HG03066 (cell line): ENCODE data around the gene LRIT1.
"Not testable (repeated sequence)": the region's sequence is repeated elsewhere in the genome, so short reads cannot be mapped to it uniquely, and the experiment has no call there.

ENCODE experiments used
- ATAC-seq: cut with Tn5 transposase; IDR thresholded peaks from one replicate; pipeline ENCODE4 v1.9.1; 2021; ENCODE audit warnings: low read depth; ENCODE audit not compliant: unreplicated experiment

Gene LRIT1, protein sequence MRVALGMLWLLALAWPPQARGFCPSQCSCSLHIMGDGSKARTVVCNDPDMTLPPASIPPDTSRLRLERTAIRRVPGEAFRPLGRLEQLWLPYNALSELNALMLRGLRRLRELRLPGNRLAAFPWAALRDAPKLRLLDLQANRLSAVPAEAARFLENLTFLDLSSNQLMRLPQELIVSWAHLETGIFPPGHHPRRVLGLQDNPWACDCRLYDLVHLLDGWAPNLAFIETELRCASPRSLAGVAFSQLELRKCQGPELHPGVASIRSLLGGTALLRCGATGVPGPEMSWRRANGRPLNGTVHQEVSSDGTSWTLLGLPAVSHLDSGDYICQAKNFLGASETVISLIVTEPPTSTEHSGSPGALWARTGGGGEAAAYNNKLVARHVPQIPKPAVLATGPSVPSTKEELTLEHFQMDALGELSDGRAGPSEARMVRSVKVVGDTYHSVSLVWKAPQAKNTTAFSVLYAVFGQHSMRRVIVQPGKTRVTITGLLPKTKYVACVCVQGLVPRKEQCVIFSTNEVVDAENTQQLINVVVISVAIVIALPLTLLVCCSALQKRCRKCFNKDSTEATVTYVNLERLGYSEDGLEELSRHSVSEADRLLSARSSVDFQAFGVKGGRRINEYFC

DNA sequence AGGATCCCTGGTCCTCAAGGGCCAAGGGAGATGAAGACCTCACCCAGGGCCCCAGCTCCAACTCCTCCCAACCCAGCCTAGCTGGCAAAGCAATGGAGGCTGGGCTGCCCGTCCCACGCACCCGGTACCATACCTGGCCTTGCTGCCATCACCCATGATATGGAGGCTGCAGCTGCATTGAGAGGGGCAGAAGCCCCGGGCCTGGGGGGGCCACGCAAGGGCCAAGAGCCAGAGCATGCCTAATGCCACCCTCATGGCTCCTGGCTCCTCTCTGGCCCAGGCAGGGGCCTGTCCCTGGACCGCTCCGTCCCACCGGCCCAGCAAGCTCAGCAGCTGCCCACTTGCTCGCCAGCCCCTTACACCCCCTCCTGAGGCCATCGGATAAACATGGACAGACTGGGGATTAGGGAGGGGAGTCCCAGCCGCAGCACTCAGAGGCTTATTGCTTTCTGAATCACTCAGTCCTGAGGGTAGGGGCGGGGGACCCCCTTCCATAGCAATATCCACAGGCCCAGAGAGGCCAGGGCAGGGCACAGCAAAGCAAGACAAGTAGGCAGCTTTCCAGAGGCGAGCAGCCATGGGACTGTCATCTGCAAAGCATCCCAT lies at the start of gene LRIT1:
Gene LRIT1 (minus strand): TSS at position 362 of the 606 bp plus-strand sequence. CDS start 107 bp downstream, at position 255.
- no peak for ATAC-seq

DNA sequence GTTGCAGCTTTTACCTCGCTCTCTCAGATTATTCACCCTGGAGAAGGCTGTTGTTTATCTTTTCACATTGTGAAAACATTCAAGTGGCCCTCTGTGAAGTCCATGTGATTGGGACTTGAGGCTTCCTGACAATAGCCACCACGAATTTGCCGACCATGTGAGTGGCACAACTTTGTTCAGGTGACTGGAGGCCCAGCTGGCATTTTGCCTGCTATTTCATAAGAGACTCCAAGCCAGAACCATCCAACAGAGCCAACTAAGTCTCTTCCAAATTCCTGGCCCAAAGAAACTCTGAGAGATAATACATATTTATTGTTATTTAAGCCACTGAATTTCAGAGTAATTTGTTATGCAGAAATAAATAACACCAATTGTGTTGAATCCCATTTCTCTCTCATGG lies 48.9 kb upstream of the LRIT1 start:
- ATAC-seq = no peak

DNA sequence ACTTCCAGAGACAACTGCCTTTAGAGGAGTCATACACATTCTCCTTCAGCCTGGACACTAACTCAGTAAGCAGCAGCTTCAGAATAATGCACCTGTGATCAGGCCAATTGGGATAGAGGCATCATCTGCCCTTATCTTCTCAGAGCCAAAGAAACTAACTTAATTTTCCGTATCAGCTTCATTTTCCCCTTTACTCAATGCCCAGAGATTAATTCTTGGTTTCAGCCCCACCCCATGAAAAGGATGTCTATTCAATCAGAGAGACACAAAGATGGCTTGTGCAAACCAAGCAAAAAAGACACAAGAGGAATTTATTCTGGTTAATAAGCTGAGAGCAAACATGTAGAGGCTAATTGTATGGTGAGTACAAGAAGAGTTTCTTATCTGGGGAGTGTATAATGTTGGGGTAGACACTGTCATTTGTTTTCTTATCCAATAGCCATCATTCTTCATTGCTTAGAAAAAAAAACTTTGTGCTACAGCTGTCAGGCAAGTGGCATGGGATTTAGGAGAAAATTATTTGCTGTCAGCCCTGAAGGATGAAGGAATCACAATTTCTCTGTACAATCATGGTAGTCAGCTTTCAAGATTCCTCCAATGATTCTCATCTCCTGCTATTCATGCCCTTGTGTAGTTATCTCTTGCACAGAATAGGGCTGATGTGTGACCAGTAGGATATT lies 48.3 kb upstream of the LRIT1 start:
- no peak for ATAC-seq

DNA sequence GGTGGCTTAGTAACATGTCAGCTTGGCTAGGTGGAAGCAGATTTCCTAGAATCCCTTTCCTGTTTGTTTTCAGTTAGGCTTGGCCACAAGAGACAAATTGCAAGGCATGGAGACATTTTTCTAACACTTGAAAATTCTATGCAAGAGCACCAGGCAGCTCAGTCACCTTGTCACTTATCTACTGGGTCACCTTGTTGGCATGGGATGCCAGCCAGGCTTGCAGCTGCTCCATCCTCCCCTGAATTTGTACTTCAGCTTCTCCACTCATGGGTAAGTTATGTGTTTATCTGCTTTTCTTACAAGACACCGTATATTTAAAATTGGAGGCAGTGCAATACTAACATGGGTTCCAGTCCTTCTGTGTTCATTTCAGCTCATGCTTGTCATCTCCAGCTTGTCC lies 46.8 kb upstream of the LRIT1 start:
- no peak for ATAC-seq

DNA sequence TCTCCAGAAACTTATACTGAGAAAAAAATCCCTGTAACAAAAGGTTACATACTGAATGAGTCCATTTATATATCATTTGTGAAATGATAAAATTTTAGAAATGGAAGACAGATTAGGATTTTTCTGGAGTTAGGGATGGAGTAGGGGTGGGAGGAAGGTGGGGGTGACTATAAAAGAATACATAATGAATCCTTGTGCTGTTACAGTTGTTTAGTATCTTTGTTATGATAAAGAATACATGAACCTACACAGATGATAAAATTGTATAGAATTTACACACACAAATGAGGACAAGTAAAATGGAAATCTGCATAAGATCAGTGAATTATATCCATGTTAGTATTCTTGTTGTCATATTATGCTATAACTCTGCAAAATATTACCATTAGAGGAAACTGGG lies 45.3 kb upstream of the LRIT1 start:
- ATAC-seq = no peak

- ATAC-seq = not testable (repeated sequence)
Measured at GRCh38 chr10:84279876-84280475, 38.6 kb upstream of the LRIT1 start.

- ATAC-seq = no peak
Measured at GRCh38 chr10:84270708-84271107, 29.4 kb upstream of the LRIT1 start.

DNA sequence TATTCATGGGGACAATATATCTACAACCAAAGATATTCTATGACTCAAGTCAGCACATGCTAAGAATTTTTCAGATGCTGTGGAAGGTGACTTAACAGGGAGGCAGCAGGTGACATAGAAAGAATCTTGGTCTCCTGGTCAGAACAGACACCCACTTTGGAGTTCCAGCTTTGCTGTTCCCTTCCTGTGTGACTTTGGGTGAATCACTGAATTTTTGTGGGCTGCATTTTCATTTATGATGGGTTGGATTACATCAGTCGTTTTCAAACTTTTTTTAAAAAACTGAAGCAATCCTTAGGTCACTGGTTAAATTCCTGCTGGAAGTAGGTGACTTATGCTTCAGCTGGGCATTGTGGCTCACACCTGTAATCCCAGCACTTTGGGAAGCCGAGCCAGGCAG lies 28.4 kb upstream of the LRIT1 start:
- ATAC-seq = no peak

DNA sequence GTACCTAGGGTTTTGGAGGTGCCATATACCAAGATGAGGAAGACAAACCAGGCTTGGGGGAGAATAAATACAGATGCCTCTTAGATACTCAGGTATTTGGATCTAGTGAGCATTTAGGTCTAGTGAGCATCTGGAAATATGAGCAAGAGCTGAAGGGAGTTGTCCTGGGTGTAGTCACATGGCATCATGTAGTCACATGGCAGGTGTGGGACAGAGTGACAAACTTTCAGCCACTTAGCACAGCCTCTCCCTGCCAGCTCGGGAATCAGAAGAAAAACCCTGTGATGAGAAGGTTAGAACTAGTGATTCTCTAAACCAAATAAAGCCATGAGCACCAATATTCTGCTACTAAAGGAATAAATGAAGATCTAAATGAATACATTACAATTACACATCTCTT lies 27.8 kb upstream of the LRIT1 start:
- no peak for ATAC-seq

DNA sequence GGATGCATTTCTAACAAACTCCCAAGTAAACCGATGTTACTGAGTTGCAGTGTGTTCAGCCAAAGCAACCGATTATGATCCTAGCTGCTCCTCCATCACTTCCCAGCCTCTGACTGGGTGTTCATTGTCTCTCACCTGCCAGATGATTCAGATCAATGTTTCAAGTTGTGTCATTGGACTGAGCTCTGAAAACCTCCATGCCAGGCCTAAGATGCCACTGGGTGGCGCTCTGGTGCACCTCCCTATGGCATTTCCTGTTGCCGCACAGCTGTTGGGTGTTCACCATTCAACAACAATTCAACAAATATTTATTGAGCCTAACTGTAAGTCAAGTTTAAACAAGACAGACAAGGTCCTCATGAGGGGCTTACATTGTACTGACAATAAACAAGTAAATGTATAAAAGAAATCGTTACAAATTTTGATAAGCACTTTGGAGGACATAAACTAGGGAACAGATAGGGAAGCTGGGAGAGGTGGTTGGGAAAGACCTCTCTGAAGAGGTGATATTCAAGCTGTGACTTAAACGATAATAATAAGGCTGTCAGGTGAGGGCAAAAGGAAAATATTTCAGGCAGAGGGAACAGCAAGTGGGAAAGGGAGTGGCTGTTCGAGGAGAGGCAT lies 26.3 kb upstream of the LRIT1 start:
- ATAC-seq = no peak

DNA sequence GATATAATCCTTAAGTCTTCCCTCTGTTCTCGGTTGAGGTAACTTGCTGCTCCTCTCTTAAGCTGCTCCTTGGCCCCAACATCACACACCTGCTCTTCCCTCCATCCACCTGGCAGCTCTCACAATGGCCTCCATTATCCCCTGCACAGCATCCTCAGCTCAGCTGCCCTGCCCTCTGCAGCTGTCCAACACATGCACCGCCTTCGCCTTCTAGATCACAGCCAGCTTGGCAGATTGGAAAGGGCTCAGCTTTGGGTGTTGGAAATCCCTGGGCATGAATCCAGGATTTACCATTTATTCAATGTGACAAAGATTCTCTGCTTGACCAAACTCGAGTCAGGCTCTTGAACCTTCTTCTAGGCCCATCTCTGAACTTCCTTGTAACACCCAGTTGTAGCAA lies 24.1 kb upstream of the LRIT1 start:
- no peak for ATAC-seq

- ATAC-seq = peak; percentile 91
Measured at GRCh38 chr10:84264611-84265141, 23.3 kb upstream of the LRIT1 start.

DNA sequence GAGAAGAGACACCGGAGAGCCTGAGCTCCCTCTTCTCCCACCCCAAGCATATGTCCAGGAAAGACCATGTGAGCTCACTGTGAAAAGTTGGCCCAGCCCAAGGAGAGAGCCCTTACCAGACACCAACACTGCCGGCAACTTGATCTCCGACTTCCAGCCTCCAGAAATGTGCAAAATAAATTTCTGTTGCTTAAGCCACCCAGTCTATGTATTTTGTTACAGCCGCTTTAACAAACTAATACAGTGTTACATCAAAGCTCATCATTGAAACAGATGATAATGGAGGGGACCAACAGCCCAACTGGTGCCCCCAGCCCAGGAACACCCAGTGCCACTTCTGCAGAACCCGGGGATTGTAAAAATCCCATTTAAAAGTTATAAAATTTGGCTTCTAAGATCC lies 22.4 kb upstream of the LRIT1 start:
- no peak for ATAC-seq

DNA sequence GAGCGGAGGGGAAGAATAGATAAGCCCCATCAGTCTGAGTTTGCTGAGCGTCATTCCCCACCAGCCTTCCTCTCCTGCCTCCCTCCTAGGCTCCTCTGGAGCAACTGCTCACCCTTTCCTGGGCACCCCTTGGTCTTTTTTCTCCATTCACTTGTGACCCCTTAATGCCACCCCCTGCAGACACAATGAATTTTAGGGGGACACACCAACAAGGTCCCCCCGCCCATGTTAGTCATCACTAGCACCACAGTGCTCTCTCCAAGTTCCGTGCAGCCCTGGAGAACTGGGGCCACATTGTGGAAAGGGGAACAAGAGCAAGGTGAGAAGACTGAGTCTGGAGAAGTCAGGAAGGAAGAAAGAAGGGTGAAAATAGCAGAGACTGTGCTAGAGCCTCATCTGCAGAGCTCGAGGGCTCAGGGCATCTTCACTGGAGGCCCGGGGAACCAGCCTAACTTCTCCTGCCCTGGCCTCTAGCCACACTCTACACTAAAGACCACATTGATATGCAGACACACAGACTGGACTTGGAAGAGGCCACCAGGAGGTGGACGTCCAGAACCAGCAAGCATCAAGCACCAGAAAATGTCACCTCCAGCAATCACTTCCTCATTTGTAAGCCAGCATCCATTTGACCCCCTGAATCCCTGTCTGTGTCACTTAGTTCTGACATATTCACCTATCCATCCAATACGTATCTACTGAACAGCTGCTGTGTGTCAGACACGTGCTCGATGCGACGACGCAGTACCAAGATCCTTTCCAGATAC lies 21.0 kb upstream of the LRIT1 start:
- no peak for ATAC-seq

GRCh38 chr10:84261236-84261915 lies 20.0 kb upstream of the LRIT1 start:
- no peak for ATAC-seq

- ATAC-seq = no peak
Measured at GRCh38 chr10:84258034-84258695, 16.8 kb upstream of the LRIT1 start.

GRCh38 chr10:84257343-84258020 lies 16.1 kb upstream of the LRIT1 start:
- ATAC-seq = no peak
